Erythroblast (primary cell): ENCODE data around the gene OCRL.

Experiments
- GATA1 ChIP-seq: IDR thresholded peaks from 2 replicates; pipeline ENCODE4 v1.6.1; 2011; ENCODE audit warnings: low read depth, mild to moderate bottlenecking, control low read depth, low read length, moderate library complexity
- POLR2A ChIP-seq: IDR thresholded peaks from 2 replicates; pipeline ENCODE4 v1.6.1; 2011; ENCODE audit warnings: mild to moderate bottlenecking, low read length

- no peak for TF ChIP-seq POLR2A
- no peak for TF ChIP-seq GATA1
Measured at GRCh38 chrX:129524250-129524850, 15.7 kb upstream of the OCRL start.
